C4-2B (cell line): ENCODE data around the gene CDH8.

Source experiments
- CTCF ChIP-seq: fragments of 450-650 bp; conservative IDR thresholded peaks from 2 replicates; pipeline ENCODE4 v1.5.1; 2017; ENCODE audit warnings: mild to moderate bottlenecking
- ZFX ChIP-seq: fragments of 450-650 bp; IDR thresholded peaks from 2 replicates; pipeline ENCODE4 v1.6.1; 2017

GRCh38 chr16:61780161-61780560 is 256.1 kb downstream of the CDH8 start:
- TF ChIP-seq CTCF = no peak
- no peak for TF ChIP-seq ZFX
